ENCODE measurements around the gene FOXK1. TPM values are rescaled to one million over a fixed set of nuclear protein-coding genes. Genes with fewer than 3 reads are reported as not detected.

FOXK1 gene
- polyA plus RNA-seq, 1 experiment: 3.4 TPM

DNA sequence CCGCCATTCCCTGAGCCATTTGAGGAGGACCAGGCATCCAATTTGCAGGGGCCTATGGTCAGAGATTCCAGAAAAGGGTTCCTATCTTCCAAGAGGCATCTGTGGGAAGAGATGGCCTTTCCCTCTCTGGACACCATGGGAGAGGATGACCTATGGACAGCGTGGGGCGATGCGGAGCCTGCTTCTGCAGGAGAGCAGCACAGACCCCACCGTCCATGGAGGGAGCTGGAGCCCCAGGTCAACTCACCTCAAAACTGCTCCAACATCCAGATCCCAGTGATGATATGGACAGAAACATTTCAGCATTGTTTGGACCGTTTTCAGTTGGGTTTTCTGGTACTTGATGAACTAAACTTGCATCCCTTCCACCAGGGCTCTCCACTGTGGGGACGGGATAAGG is 34.0 kb upstream of the FOXK1 start:
- ChIA-PET POLR2A (no interaction called here), CTCF (interaction anchor here (0.6 kb wide), 1 partner anchor 1347 kb away, joined by 3 read pairs; no protein-coding TSS in a partner anchor)
- Histone ChIP-seq H3K4me3 (ENCODE audit: low read depth, low read length) (no peak overlapping the region), H3K27me3 (ENCODE audit: control insufficient read depth, insufficient read depth, low read length) (no peaks in the 10 kb centered on the region), H3K27ac (ENCODE audit: low read depth, low read length) (no peak overlapping the region), H3K9me3 (ENCODE audit: control insufficient read depth, insufficient read depth, low read length) (peaks cover 4% of the 10 kb centered on the region; the same call in 1 of the 2 replicates)
- DNase-seq (ENCODE audit: low read depth, low spot score): no peak
- TF ChIP-seq CTCF (IDR thresholded peaks at IDR 0.05; ENCODE audit: low read depth, low read length): no peak

DNA sequence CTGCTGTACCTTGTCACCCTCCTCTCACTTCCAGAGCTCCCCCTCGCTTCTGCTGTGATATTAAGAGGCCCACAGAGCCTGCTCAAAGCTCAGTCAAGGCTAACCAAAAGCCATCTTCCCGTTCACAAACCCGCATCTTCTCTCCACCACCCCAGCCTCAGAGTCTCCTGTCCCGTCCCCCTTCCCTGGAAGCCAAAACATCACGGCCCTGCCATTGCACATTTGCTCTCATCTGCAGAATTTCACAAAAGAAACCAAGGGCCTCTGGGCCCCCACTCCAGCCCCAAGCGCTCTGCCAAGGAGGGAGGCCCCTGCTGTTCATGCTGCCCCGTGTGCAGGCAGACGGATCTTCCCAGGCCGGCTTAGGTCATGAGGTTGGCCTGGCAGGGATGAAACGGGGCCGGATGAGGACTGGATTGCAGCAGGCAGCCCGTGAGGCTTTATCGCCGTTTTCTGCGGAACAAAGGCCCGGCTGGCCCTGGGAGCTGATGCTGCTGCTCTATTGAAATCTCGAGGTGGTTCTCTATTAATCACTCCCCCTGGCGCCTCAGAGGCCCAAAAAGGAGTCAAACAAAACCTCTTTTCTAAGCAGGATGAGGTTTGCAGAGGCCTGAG is 31.6 kb upstream of the FOXK1 start:
- no peak for DNase-seq (ENCODE audit: low read depth, low spot score)
- no peak for TF ChIP-seq CTCF (IDR thresholded peaks at IDR 0.05; ENCODE audit: low read depth, low read length)
- Histone ChIP-seq H3K27ac (ENCODE audit: low read depth, low read length) (peak overlapping the region; percentile 39), H3K27me3 (ENCODE audit: control insufficient read depth, insufficient read depth, low read length) (no peaks in the 10 kb centered on the region), H3K4me3 (ENCODE audit: low read depth, low read length) (no peak overlapping the region), H3K9me3 (ENCODE audit: control insufficient read depth, insufficient read depth, low read length) (peaks cover 4% of the 10 kb centered on the region; the same call in 1 of the 2 replicates)
- POLR2A ChIA-PET: interaction anchor here (0.5 to 0.8 kb wide), 2 partner anchors 9 to 70 kb away, joined by 3 to 6 read pairs; no protein-coding TSS in a partner anchor
- CTCF ChIA-PET: no interaction called here

DNA sequence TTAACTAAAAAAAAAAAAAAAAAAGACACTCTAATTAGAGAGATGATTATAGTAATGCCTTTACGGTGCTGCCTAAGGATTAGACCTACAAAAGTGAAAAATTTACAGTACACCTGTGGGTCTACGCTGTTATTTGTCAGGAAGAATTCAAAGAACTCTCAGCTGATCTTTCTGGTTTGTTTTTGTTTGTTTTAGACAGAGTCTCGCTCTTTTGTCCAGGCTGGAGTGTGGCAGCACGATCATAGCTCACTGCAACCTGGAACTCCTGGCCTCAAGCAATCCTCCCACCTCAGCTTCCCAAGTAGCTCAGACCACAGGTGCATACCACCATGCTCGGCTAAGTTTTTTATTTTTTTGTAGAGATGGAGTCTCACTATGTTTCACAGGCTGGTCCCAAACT is 28.3 kb upstream of the FOXK1 start:
- CTCF ChIA-PET: interaction anchor here (0.7 kb wide), 1 partner anchor 221 kb away, joined by 8 read pairs; no protein-coding TSS in a partner anchor
- TF ChIP-seq CTCF (IDR thresholded peaks at IDR 0.05; ENCODE audit: low read depth, low read length): no peak
- H3K9me3 ChIP-seq (ENCODE audit: control insufficient read depth, insufficient read depth, low read length): 0 out of 2 replicates have a peak, but pooled peaks cover 2% of the 10 kb centered on the region
- H3K27me3 ChIP-seq (ENCODE audit: control insufficient read depth, insufficient read depth, low read length): no peaks in the 10 kb centered on the region
- POLR2A ChIA-PET: no interaction called here
- no peak overlapping the region for H3K4me3 ChIP-seq (ENCODE audit: low read depth, low read length)
- DNase-seq (ENCODE audit: low read depth, low spot score): no peak
- H3K27ac ChIP-seq (ENCODE audit: low read depth, low read length): no peak overlapping the region

GRCh38 chr7:4655311-4655710 is 26.8 kb upstream of the FOXK1 start:
- no peak for TF ChIP-seq CTCF (IDR thresholded peaks at IDR 0.05; ENCODE audit: low read depth, low read length)
- ChIA-PET POLR2A (interaction anchor here (0.7 kb wide), 1 partner anchor 36 kb away, joined by 3 read pairs; no protein-coding TSS in a partner anchor), CTCF (interaction anchor here (0.6 kb wide), 1 partner anchor 51 kb away, joined by 3 read pairs; no protein-coding TSS in a partner anchor)
- Histone ChIP-seq H3K27me3 (ENCODE audit: control insufficient read depth, insufficient read depth, low read length) (no peaks in the 10 kb centered on the region), H3K4me3 (ENCODE audit: low read depth, low read length) (no peak overlapping the region), H3K27ac (ENCODE audit: low read depth, low read length) (no peak overlapping the region), H3K9me3 (ENCODE audit: control insufficient read depth, insufficient read depth, low read length) (peaks cover 14% of the 10 kb centered on the region; the same call in 1 of the 2 replicates)
- DNase-seq (ENCODE audit: low read depth, low spot score): no peak

DNA sequence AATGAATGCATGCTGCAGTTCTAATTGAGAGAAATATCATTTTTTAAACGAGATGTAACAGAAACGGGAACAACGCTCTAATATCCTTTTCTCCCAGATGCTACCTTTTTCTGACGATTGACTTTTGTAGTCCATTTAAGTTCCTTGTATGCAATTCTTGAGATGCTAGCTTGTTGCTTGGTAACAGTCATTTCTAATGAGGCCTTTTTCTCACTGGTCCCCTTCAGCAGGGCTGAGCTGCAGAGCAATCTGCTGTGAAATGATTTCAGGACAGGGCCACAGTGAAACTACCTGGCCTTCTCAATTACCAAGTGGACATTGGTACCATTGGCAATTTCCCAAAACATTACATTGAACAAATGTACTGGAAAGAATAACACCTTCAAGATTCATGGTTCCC is 26.2 kb upstream of the FOXK1 start:
- CTCF ChIA-PET: no interaction called here
- H3K9me3 ChIP-seq (ENCODE audit: control insufficient read depth, insufficient read depth, low read length): peaks cover 15% of the 10 kb centered on the region; the same call in 1 of the 2 replicates
- POLR2A ChIA-PET: no interaction called here
- DNase-seq (ENCODE audit: low read depth, low spot score): no peak
- no peak for TF ChIP-seq CTCF (IDR thresholded peaks at IDR 0.05; ENCODE audit: low read depth, low read length)
- H3K4me3 ChIP-seq (ENCODE audit: low read depth, low read length): no peak overlapping the region
- H3K27ac ChIP-seq (ENCODE audit: low read depth, low read length): no peak overlapping the region
- no peaks in the 10 kb centered on the region for H3K27me3 ChIP-seq (ENCODE audit: control insufficient read depth, insufficient read depth, low read length)
